Fibroblast of gingiva (primary cell): ENCODE results near the gene SHISAL1.

Source experiments
- DNase-seq: peaks from one replicate; pipeline ENCODE4 v3.0.0-alpha.2; 2011; ENCODE audit warnings: low read depth

The SHISAL1 gene

DNA sequence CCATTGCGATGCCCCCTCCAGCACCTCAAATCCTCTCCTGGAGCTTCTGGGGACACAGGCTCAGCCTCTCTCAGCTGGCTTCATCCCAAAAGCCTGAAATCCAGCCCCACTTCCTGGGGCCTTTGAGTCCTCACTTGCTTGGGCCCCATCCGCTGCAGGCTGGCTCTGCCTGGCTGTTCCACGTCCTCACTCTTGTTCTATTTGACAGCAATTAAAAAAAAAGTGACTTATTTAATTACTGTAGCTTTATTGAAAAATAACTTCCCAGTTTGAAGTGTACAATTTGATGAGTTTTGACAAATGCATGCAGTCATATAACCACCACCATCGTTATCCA is 104.8 kb downstream of the SHISAL1 start:
- no peak for DNase-seq

- no peak for DNase-seq
Measured at GRCh38 chr22:44207173-44207980, 105.4 kb downstream of the SHISAL1 start.

GRCh38 chr22:44206696-44207095 is 106.1 kb downstream of the SHISAL1 start:
- DNase-seq: no peak

DNA sequence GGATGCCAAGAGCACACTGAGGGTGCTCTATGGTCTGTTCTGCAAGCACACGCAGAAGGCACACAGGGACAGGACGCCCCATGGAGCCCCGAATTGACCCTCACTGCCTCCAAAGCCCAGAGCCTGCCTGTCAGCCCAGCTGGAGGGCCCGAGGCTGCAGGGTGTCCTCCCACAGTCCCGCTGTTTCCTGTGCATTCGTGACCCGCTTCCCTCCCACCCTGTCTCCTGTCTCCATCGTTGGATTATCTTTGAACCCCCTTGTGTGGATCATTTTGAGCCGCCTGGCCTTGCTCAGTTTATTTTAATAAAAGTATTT is 106.5 kb downstream of the SHISAL1 start:
- no peak for DNase-seq

GRCh38 chr22:44205516-44206329 is 107.0 kb downstream of the SHISAL1 start:
- no peak for DNase-seq

DNA sequence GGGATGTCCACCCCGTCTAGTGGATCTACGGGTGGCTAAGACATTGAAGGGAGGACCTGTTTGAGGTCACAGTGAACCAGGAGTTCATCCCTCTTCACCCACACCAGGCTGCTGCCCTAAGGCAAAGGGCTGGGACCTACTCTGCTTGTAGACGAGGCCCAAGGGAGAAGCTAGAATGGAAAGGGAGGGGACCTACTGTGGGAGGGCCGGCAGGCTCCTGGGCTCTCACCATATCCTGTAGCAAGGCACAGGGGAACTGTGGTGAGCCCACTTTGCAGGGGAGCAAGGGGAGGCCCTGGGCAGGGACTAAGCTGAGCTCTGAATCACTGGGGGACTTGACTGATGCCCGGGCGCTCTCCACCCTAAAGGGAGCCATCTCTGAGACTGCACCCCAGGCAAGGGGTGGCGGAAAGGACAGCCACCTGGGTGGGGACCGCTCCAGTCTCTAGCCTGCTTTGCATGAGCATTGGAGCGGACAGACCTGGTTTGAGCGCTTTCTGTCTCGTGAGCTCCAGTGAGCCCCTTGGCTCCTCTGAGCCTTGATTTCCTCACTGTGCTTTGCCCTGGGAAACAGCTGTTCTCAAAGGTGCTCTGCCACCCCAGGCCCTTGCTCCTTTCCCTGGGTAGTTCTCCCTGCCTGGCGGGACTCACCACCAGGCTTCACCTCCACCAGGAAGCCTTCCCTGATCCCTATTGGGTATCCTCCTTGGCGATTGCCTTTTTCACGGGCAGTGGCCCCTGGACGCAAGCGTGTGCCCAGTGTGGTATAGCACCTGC is 107.8 kb downstream of the SHISAL1 start:
- no peak for DNase-seq

DNA sequence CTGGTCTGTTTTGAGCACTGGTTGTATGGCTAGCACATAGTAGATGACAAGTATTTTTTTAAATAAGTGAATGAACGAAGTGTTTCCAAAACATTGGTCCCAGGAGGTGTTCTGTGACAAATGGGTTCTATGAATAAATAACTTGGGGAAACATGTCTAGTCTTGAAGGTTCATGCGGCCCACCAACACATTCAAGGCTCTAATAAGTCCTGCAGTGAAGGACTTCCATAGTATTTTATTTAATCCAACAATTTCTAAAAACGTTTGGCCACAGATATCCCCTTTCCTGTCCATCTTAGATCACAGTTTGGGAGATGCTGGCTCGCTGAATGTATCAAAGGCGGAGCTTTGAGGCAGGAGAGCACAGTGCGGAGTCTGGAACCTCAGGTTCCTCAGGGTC is 109.5 kb downstream of the SHISAL1 start:
- no peak for DNase-seq

- DNase-seq: peak; percentile 42
Measured at GRCh38 chr22:44202261-44202789, 110.4 kb downstream of the SHISAL1 start.

- DNase-seq: no peak
Measured at GRCh38 chr22:44201665-44202064, 111.1 kb downstream of the SHISAL1 start.

DNA sequence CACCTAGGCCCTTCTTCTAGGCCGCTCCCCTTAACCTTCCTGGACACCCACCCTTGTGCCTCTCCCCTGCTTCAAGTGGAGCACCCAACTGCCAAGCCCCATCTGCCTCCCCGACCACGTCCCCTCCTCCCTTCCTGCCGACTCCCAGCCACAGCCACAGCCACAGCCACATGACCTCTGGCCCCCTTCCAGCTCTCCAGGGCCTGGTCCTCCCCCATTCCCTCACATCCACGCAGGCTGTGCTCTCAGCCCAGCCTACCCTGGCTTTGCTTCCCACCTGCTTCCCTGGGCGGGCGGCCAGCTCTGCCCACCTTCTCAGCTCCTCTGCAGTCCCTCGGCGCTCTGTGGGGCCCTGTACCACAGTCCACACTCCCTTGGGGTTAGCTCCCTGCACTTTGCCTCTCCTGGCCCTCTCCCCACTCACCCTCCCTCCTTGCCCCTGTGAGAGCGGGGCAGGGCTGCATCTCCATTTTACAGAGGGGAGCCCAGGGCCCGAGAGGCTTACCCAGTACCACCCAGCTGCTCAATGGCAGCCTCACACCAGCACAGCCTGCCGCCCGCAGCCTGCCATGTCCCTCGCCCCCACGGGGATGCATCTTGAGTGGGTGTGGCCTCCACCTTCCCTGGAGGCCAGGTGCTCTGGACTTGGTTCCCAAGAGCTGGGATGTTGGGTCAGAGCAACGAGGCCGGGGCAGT is 111.7 kb downstream of the SHISAL1 start:
- DNase-seq: no peak

DNA sequence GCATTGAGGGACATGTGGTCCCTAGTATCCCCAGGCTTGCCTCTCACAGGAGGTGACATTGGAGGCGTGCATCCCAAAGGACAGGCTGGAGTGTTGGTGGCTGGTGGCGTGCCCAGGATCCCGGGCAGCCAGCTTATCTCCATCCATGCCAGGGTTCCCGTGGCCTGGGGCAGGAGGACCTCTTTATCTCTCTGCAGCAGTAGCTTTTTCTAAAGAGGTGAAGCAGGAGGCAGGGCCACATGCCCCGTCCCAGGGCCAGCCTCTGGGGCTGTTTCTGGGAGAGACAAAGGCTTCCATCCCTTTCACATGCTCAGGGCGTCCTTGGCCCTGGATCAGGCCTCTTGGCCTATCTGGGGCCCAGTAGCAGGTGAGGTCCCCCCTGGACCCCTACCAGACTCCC is 112.3 kb downstream of the SHISAL1 start:
- DNase-seq: no peak

DNA sequence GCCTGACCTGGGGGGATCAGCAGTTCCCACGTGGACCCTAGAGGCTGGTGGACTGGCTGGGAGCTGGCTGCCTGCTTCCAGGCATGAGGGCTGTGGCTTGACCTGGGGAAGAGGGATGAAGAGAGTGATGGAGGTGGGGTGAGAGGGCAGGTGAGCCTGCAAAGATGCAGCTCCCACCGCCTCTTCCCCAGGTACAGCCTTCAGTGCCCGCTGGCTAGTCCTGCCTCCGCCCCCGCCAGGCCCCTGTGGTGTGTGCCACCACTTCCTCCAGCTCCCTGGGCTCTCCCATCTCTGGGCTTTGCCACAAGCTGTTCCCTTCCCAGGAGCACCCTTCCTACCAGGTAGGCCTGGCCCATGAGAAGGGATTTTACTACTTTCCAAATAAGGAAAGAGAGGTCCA is 112.9 kb downstream of the SHISAL1 start:
- DNase-seq: no peak

DNA sequence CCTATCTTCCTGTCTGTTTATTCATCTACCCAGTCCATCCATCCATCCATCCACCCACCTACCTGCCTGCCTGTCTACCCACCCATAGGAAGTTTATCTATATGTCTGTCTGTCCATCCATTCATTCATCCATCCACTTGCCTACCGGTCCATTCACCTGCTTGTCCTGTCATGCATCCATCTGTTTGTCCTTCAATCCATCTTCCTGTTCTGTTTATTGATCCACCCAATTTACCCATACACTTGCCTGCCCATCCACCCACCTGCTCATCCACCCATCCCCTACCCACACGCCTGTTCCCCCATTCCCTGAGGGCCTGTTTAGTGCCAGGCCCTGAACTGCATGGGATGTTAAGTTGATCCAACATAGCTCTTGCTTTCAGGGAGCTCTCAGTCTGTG is 113.6 kb downstream of the SHISAL1 start:
- no peak for DNase-seq

GRCh38 chr22:44197271-44197670 is 115.5 kb downstream of the SHISAL1 start:
- no peak for DNase-seq

GRCh38 chr22:44196731-44197131 is 116.0 kb downstream of the SHISAL1 start:
- no peak for DNase-seq

DNA sequence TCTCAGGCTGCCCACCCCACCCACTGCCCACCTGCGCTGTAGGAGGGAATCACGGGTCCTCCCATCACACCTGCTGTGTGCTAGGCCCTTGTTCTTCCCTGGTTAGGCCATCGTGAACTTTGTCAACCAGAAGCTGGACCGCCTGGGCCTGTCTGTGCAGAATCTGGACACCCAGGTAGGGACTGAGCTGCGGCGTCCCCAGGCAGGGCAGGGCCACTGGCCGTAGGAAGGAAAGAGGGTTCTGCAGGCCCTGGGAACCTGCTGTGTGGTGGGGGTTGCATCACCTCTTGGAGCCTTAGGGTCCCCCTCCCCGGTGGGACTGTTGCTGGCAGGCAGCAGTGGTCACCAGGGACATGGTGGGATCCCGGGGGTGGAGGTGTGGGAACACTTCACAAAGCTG is 116.5 kb downstream of the SHISAL1 start:
- DNase-seq: no peak

DNA sequence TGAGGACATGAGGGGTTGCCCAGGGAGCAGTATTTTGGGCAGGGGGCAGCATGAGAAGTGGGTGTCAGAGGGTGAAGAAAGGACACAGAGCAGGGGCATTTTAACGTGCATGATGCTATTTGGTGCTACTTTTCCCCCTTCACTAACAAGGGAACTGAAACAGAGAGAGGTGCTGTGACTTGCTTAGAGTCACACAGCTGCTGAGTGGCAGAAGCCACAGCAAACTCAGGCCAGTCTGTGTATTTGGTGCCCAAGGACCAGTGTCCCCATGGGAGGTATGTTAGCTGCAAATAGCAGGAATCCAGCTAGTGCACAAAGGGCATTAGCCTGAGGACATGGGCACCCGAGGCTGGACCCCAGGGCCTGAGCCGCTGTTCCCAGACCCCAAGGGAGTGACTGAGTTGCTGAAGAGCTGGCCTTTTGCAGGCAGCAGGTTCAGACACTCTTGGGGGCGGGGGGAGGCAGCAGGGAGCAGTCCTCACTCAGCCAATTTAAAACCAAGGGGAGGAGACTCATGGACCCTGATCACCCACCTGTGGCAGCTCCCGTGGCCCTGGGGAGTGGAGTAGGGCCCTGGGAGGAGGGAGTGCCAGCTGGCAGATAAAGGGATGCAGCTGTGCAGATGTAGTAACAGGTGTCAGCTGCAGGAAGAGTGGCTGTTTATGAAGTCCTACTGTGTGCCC is 117.4 kb downstream of the SHISAL1 start:
- no peak for DNase-seq

GRCh38 chr22:44194569-44194968 is 118.2 kb downstream of the SHISAL1 start:
- no peak for DNase-seq
